CD14-positive monocyte (primary cell): Measurements from ENCODE around the gene FGF14. TPM values are rescaled to one million over a fixed set of nuclear protein-coding genes. Genes with fewer than 3 reads are reported as not detected.

Source experiments
- DNase-seq, 3 donors: peaks; one replicate each; pipeline ENCODE4 v3.0.0-alpha.2; 2011 to 2022
- H2AFZ ChIP-seq: 2 replicates; pipeline ENCODE4 v1.6.0; 2012; ENCODE audit warnings: mild to moderate bottlenecking, low read depth, low read length, inconsistent platforms; ENCODE audit not compliant: insufficient read depth, poor library complexity, severe bottlenecking
- H3K27ac ChIP-seq, 2 donors: 1 replicate in 1 of 2; 2 replicates in 1 of 2; pipeline ENCODE4 v1.5.1; 2012 to 2013; ENCODE audit warnings: low read length in 2 of 2, control low read depth in 1 of 2, inconsistent platforms in 1 of 2, low read depth in 1 of 2, mild to moderate bottlenecking in 1 of 2
- H3K27me3 ChIP-seq, 2 donors: one replicate each; pipeline versions ENCODE4 v1.6.0 to v1.6.1; 2011 to 2013; ENCODE audit warnings: low read length in 2 of 2; ENCODE audit not compliant: control insufficient read depth in 2 of 2, insufficient read depth in 2 of 2
- H3K36me3 ChIP-seq, 2 donors: replicated peaks in 1 of 2; 1 replicate in 1 of 2; 2 replicates in 1 of 2; pipeline versions ENCODE4 v1.5.1 to v1.6.1; 2012 to 2013; ENCODE audit warnings: low read length in 2 of 2, control low read depth in 1 of 2, inconsistent platforms in 1 of 2, mild to moderate bottlenecking in 1 of 2; ENCODE audit not compliant: insufficient read depth in 2 of 2, control insufficient read depth in 1 of 2
- H3K4me1 ChIP-seq, 2 donors: 1 replicate in 1 of 2; 2 replicates in 1 of 2; pipeline versions ENCODE4 v1.5.1 to v1.6.1; 2012 to 2013; ENCODE audit warnings: low read length in 2 of 2, control low read depth in 1 of 2, inconsistent platforms in 1 of 2, mild to moderate bottlenecking in 1 of 2, moderate library complexity in 1 of 2; ENCODE audit not compliant: insufficient read depth in 2 of 2, control insufficient read depth in 1 of 2
- H3K4me2 ChIP-seq: replicated peaks from 2 replicates; pipeline ENCODE3; 2012; ENCODE audit warnings: low read length, moderate library complexity, mild to moderate bottlenecking; ENCODE audit not compliant: poor library complexity, severe bottlenecking; ENCODE audit errors: extremely low read depth
- H3K4me3 ChIP-seq, 3 experiments: fragments of 200-600 bp in 1 of 3; sonication (generic) in 1 of 3; replicated peaks in 1 of 3; 1 replicate in 2 of 3; 2 replicates in 1 of 3; pipeline ENCODE4 v1.5.1; 2011 to 2013; ENCODE audit warnings: low read length in 3 of 3, mild to moderate bottlenecking in 3 of 3, control low read depth in 2 of 3, low read depth in 2 of 3, inconsistent platforms in 1 of 3, moderate library complexity in 1 of 3
- H3K79me2 ChIP-seq: 2 replicates; pipeline ENCODE4 v1.6.0; 2012; ENCODE audit warnings: mild to moderate bottlenecking, control low read depth, inconsistent platforms, low read length, moderate library complexity; ENCODE audit not compliant: insufficient read depth
- H3K9ac ChIP-seq: 2 replicates; pipeline ENCODE4 v1.6.0; 2017; ENCODE audit warnings: low read length, mild to moderate bottlenecking; ENCODE audit not compliant: insufficient read depth, poor library complexity, severe bottlenecking
- H3K9me3 ChIP-seq, 2 donors: replicated peaks in 1 of 2; 1 replicate in 1 of 2; 2 replicates in 1 of 2; pipeline versions ENCODE4 v1.5.1 to v1.6.1; 2012 to 2013; ENCODE audit warnings: low read length in 2 of 2, control low read depth in 1 of 2; ENCODE audit not compliant: control insufficient read depth in 1 of 2, insufficient read depth in 1 of 2
- H4K20me1 ChIP-seq: 2 replicates; pipeline ENCODE4 v1.6.0; 2012; ENCODE audit warnings: mild to moderate bottlenecking, low read length, control low read depth, moderate library complexity; ENCODE audit not compliant: insufficient read depth
- H3K27ac Mint-ChIP-seq, 7 donors: one replicate each; pipeline ENCODE4 v1.8.0; 2020; ENCODE audit warnings: mild to moderate bottlenecking in 7 of 7, mixed read lengths in 7 of 7, moderate library complexity in 6 of 7, inconsistent platforms in 2 of 7
- H3K27me3 Mint-ChIP-seq, 3 donors: one replicate each; pipeline ENCODE4 v1.8.0; 2021 to 2022; ENCODE audit warnings: low read depth in 3 of 3, mild to moderate bottlenecking in 3 of 3, mixed read lengths in 3 of 3, moderate library complexity in 3 of 3, inconsistent platforms in 1 of 3
- H3K36me3 Mint-ChIP-seq, 2 donors: one replicate each; pipeline ENCODE4 v1.8.0; 2020; ENCODE audit warnings: mixed read lengths in 2 of 2, inconsistent platforms in 1 of 2, mild to moderate bottlenecking in 1 of 2
- H3K4me1 Mint-ChIP-seq: one replicate; pipeline ENCODE4 v1.8.0; 2020; ENCODE audit warnings: mild to moderate bottlenecking, mixed read lengths
- H3K4me3 Mint-ChIP-seq, 2 donors: one replicate each; pipeline ENCODE4 v1.8.0; 2020; ENCODE audit warnings: mild to moderate bottlenecking in 2 of 2, mixed read lengths in 2 of 2, moderate library complexity in 1 of 2
- H3K9me3 Mint-ChIP-seq, 7 donors: one replicate each; pipeline ENCODE4 v1.8.0; 2020 to 2022; ENCODE audit warnings: mixed read lengths in 7 of 7, mild to moderate bottlenecking in 6 of 7, moderate library complexity in 6 of 7, inconsistent platforms in 2 of 7
- CTCF ChIP-seq: fragments of 200-600 bp; IDR thresholded peaks from one replicate; pipeline ENCODE4 v1.8.0; 2022; ENCODE audit warnings: antibody characterized with exemption, mild to moderate bottlenecking
- WGBS: methylation state at CpG from one replicate; pipeline ENCODE4 v1.1.5; 2013; ENCODE audit warnings: missing lambda C conversion rate; ENCODE audit not compliant: insufficient coverage; 5-methylcytosine and 5-hydroxymethylcytosine counted together
- intact Hi-C, 2 donors: fragments of 100-400 bp; cut with micrococcal nuclease; formaldehyde crosslinking; loops; one replicate each; pipeline versions ENCODE4 v1.15.0 to v1.15.1; 2023
- polyA plus RNA-seq, 3 donors: library from polyadenylated mRNA; depleted of rRNA in 1 of 3; unstranded in 2 of 3; stranded (reverse) in 1 of 3; fragments of 300-500 nt in 2 of 3; fragments of >200 nt in 1 of 3; fragmentation: Illumina TruSeq in 2 of 3; gene quantifications; 1 replicate in 2 of 3; 2 replicates in 1 of 3; pipeline ENCODE4 v1.2.3, GENCODE V29; 2012 to 2021

Gene FGF14
- polyA plus RNA-seq, 3 donors = not detected

- no peak overlapping the region for H3K4me3 Mint-ChIP-seq
- Histone ChIP-seq H3K4me2 (no peak overlapping the region), H4K20me1 (no peaks in the 10 kb centered on the region), H3K4me1 (no peaks in the 10 kb centered on the region), H3K27ac (no peak overlapping the region), H3K4me3 (no peak overlapping the region), H3K27me3 (no peaks in the 10 kb centered on the region), H3K36me3 (no peaks in the 10 kb centered on the region), H3K9me3 (no peaks in the 10 kb centered on the region), H3K9ac (no peak overlapping the region), H2AFZ (no peak overlapping the region), H3K79me2 (no peaks in the 10 kb centered on the region)
- H3K27me3 Mint-ChIP-seq = peaks cover 0 to 1% (median 0%) of the 10 kb centered on the region in 3 donors
- no peaks in the 10 kb centered on the region for H3K4me1 Mint-ChIP-seq
- H3K36me3 Mint-ChIP-seq = no peaks in the 10 kb centered on the region
- TF ChIP-seq CTCF = no peak
- intact Hi-C loops = no loop called here
- H3K9me3 Mint-ChIP-seq = peaks cover 0 to 3% (median 0%) of the 10 kb centered on the region in 7 donors
- no peak overlapping the region for H3K27ac Mint-ChIP-seq
- DNase-seq = no peak
- WGBS = no CpG with 5 or more reads among the region's 5 CpGs
Observed at GRCh38 chr13:102185375-102185984, 216.4 kb downstream of the FGF14 start.

GRCh38 chr13:102183509-102184182 is 218.2 kb downstream of the FGF14 start:
- no peak overlapping the region for H3K27ac Mint-ChIP-seq
- no peak overlapping the region for H3K27ac ChIP-seq

More at GRCh38 chr13:102183509-102184182, 218.2 kb downstream of the FGF14 start:
- Histone ChIP-seq H3K9ac (no peak overlapping the region), H3K27me3 (no peaks in the 10 kb centered on the region), H3K4me3 (no peak overlapping the region), H3K79me2 (no peaks in the 10 kb centered on the region), H2AFZ (no peak overlapping the region), H3K4me2 (no peak overlapping the region), H3K9me3 (no peaks in the 10 kb centered on the region), H3K36me3 (no peaks in the 10 kb centered on the region), H4K20me1 (no peaks in the 10 kb centered on the region), H3K4me1 (no peaks in the 10 kb centered on the region)
- no peak overlapping the region for H3K4me3 Mint-ChIP-seq
- no peak for DNase-seq
- no peak for TF ChIP-seq CTCF
- peaks cover 0 to 2% (median 0%) of the 10 kb centered on the region in 7 donors for H3K9me3 Mint-ChIP-seq
- 88% methylated on average over 1 of the region's 4 CpGs for WGBS
- H3K36me3 Mint-ChIP-seq = no peaks in the 10 kb centered on the region
- H3K27me3 Mint-ChIP-seq = no peaks in the 10 kb centered on the region
- no peaks in the 10 kb centered on the region for H3K4me1 Mint-ChIP-seq
- intact Hi-C loops = no loop called here
